WI38 (cell line): ENCODE results near the gene TNIP1.

Source experiments
- H3K4me3 ChIP-seq: 2 replicates; pipeline ENCODE4 v1.5.1; 2011; ENCODE audit warnings: low read depth, mild to moderate bottlenecking, control low read depth, low read length
- TF ChIP-seq, protein P1 (sequence below): IDR thresholded peaks from 2 replicates; pipeline ENCODE4 v1.5.1; 2012; ENCODE audit warnings: low read depth, mild to moderate bottlenecking, control low read depth, low read length

The TNIP1 gene

DNA sequence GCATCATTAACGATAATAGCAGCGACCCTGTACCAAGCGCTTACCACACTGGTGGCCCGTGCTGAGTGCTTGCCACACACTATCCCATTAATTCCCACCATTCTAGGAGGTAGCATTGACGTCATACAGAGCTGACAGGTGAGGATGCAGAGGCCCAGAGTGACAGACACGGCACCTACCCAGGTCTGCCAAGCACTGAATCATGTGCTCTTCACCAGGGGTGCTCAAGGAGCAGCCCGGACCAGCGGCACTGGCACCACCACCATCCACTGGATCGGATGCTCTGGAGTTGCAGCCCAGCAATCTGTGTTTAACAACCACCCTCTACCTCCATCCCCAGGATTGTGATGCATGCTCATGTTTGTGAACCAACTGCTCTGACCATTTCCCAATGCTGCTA is 3.4 kb downstream of the TNIP1 start:
- no peak overlapping the region for H3K4me3 ChIP-seq
- TF ChIP-seq, protein P1, sequence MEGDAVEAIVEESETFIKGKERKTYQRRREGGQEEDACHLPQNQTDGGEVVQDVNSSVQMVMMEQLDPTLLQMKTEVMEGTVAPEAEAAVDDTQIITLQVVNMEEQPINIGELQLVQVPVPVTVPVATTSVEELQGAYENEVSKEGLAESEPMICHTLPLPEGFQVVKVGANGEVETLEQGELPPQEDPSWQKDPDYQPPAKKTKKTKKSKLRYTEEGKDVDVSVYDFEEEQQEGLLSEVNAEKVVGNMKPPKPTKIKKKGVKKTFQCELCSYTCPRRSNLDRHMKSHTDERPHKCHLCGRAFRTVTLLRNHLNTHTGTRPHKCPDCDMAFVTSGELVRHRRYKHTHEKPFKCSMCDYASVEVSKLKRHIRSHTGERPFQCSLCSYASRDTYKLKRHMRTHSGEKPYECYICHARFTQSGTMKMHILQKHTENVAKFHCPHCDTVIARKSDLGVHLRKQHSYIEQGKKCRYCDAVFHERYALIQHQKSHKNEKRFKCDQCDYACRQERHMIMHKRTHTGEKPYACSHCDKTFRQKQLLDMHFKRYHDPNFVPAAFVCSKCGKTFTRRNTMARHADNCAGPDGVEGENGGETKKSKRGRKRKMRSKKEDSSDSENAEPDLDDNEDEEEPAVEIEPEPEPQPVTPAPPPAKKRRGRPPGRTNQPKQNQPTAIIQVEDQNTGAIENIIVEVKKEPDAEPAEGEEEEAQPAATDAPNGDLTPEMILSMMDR, result no peak

DNA sequence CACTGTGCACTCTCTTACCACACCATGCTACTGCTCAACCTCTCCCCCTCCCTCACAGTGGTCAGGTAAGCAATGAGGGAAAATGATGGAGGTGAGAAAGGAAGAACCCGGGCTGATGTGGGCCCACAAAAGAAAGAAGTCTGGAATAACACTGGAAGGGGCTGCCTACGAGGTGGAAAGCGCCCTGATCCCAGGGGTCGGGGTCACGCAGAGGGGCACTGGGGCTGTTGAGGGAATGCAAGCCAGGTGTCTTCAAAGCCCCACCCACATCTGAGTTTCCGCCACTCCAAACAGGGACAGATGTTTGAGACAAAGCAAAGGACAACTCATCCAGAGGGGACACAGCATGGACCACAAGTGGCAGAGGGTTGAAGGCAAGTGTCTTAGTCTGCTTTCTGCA is 4.2 kb downstream of the TNIP1 start:
- no peak overlapping the region for H3K4me3 ChIP-seq
- TF ChIP-seq, protein P1, result no peak

DNA sequence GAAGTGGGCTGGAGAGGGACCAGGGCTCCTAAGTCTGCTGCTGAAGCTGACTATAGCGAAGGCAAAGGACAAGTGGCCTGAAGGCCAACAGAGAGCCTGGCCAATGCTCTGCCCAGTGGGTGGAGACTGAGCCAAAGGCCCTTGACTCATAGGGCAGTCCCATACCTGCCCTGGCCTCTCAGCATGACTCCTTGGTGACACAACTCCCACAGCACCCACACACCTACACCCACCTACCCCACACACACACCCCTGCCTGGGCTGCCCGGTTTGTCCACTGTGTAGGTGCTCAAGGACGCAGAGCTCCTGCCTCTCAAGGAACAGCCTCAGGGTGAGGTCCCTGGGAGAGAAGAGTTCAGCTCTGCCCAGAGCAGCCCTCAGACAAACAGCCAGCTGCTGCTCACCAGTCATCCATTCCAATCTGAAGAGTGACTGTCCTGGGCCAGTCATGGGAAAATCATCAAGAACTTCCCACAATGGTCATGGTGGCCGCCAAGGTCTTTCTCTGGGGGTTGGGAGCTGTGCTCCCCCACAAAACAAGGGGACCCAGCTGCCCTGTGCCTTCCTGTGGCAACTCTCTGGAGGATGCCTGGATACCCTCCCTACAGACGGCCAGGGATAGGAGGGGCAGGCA is 5.0 kb downstream of the TNIP1 start:
- no peak overlapping the region for H3K4me3 ChIP-seq
- TF ChIP-seq, protein P1, result no peak

DNA sequence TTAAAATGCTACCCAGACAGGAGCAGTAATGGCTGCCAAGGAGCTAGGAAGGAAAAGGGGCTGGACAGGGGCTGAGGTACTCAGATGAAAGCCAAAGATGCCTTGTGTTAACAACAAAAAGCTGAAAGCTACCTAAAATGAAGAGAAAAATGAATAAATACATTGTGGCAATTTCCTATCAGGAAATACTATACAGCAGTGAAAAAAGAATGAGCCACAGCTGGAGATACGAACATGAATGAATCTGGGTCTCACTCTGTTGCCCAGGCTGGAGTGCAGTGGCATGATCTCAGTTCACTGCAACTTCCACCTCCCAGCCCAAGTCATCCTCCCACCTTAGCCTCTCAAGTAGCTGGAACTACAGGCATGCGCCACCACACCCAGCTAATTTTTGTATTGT is 6.3 kb downstream of the TNIP1 start:
- H3K4me3 ChIP-seq, result no peak overlapping the region
- TF ChIP-seq, protein P1, result no peak

DNA sequence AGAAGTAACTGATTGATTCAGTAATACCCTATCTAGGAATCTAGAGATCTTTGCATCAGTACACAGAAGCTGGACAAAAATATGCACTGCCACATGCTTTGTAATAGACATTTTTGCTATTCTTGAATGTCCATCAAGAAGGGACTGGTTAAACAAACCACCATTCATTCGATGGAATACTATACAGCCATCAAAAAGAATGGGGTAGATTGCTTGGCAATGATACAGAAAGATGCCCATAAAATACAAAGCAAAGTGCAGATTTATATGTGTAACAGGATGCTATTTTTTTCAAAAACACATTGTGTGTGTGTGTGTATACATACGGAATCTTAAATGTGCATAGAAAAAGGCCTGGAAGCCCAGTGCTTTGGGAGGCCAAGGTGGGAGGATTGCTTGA is 7.6 kb downstream of the TNIP1 start:
- no peak overlapping the region for H3K4me3 ChIP-seq
- TF ChIP-seq, protein P1, result no peak

DNA sequence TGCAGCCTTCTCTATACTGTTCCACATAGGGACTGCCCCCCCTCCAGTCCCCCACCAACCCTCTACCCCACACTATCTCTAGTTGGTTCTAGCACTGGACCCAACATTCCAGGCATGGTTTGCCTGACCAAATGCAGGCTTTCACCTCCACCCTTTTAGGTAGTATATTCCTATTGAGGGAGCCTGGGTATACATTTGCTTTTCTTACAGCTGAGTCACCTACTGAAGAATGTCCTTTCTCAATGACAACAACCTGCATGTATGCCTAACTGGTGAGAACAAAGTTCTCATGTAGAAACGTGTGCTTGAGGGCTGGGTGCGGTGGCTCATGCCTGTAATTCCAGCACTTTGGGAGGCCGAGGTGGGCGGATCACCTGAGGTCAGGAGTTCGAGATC is 8.2 kb downstream of the TNIP1 start:
- no peak overlapping the region for H3K4me3 ChIP-seq
- TF ChIP-seq, protein P1, result no peak

DNA sequence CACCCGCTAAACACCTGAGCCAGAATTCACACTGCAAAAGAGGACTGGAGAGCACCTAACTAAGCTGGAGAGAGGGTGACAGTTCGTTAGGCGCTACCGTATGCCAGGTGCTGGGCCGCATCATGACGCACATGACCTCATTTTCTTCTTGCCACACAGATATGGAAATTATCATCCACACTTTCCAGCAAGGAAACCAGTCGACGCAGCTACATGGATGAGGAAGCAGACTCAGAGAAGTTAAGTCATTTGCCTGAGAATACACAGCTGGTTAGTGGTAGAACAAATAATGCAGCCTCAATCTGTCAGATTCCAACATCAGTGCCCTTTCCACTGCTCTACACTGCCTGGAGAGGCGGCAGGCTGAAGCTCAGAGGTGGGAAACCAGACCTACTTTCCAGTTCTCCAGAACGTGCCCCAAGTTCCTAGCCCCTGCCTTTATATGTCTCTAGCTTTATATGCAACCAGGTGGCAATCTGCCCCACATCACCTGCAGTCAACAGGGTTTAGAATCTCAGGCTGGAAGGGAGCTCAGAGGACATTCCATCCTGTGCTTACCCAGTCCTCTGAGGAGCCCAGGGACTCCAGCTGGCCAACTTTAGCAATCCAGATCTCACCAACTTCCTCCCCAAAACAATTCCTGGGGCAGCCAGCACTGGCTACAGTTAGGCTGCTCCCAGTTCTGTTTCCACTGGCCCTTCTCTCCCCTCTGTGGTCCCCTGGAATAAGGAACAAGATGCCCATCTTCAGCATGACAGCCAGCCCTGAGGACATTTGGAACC is 8.8 kb downstream of the TNIP1 start:
- no peak overlapping the region for H3K4me3 ChIP-seq
- TF ChIP-seq, protein P1, result no peak
